GM21723 (cell line): ENCODE measurements around the gene CAPRIN1.
A peak's percentile ranks its signal among the peaks of the same experiment; 100 is the strongest.
"Not testable (repeated sequence)": the region's sequence is repeated elsewhere in the genome, so short reads cannot be mapped to it uniquely, and the experiment has no call there.

Source experiments
- ATAC-seq: cut with Tn5 transposase; IDR thresholded peaks from one replicate; pipeline ENCODE4 v1.9.1; 2021; ENCODE audit warnings: mild to moderate bottlenecking, moderate library complexity; ENCODE audit not compliant: unreplicated experiment

The CAPRIN1 gene

GRCh38 chr11:34050581-34051348, 766 bp upstream of the CAPRIN1 start:
- no peak for ATAC-seq

GRCh38 chr11:34052036-34052607, 591 bp downstream of the CAPRIN1 start:
- ATAC-seq: peak; percentile 60

- peak; percentile 1 for ATAC-seq
These were observed 1.2 kb downstream of the CAPRIN1 start for GRCh38 chr11:34052608-34053160.

GRCh38 chr11:34053161-34053686, 1.7 kb downstream of the CAPRIN1 start:
- ATAC-seq: peak; percentile 52

GRCh38 chr11:34054351-34054750, 2.8 kb downstream of the CAPRIN1 start:
- ATAC-seq: not testable (repeated sequence)

GRCh38 chr11:34055218-34056000, 3.9 kb downstream of the CAPRIN1 start:
- no peak for ATAC-seq

GRCh38 chr11:34056672-34057071, 5.1 kb downstream of the CAPRIN1 start:
- no peak for ATAC-seq

- ATAC-seq: no peak
These were observed 11.7 kb downstream of the CAPRIN1 start for GRCh38 chr11:34063061-34063795.

- ATAC-seq: no peak
These were observed 12.8 kb downstream of the CAPRIN1 start for GRCh38 chr11:34064291-34064690.

GRCh38 chr11:34065505-34066203, 14.1 kb downstream of the CAPRIN1 start:
- ATAC-seq: no peak

GRCh38 chr11:34066766-34067165, 15.2 kb downstream of the CAPRIN1 start:
- ATAC-seq: not testable (repeated sequence)

GRCh38 chr11:34067383-34068065, 16.0 kb downstream of the CAPRIN1 start:
- ATAC-seq: no peak

GRCh38 chr11:34068111-34068510, 16.6 kb downstream of the CAPRIN1 start:
- no peak for ATAC-seq

GRCh38 chr11:34071306-34071705, 19.8 kb downstream of the CAPRIN1 start:
- not testable (repeated sequence) for ATAC-seq

GRCh38 chr11:34072041-34072440, 20.5 kb downstream of the CAPRIN1 start:
- no peak for ATAC-seq

GRCh38 chr11:34072832-34073231, 21.3 kb downstream of the CAPRIN1 start:
- ATAC-seq: no peak

GRCh38 chr11:34074391-34074790, 22.9 kb downstream of the CAPRIN1 start:
- no peak for ATAC-seq

GRCh38 chr11:34075178-34075820, 23.8 kb downstream of the CAPRIN1 start:
- ATAC-seq: no peak

GRCh38 chr11:34080609-34081008, 29.1 kb downstream of the CAPRIN1 start:
- no peak for ATAC-seq
